Hippocampal formation (tissue), 2 donors: ENCODE measurements around the gene SLC29A1.

Experiments
- DNase-seq, 2 donors: peaks; one replicate each; lab custom pipeline; 2025; lab: John Stamatoyannopoulos, UW

The SLC29A1 gene

DNA sequence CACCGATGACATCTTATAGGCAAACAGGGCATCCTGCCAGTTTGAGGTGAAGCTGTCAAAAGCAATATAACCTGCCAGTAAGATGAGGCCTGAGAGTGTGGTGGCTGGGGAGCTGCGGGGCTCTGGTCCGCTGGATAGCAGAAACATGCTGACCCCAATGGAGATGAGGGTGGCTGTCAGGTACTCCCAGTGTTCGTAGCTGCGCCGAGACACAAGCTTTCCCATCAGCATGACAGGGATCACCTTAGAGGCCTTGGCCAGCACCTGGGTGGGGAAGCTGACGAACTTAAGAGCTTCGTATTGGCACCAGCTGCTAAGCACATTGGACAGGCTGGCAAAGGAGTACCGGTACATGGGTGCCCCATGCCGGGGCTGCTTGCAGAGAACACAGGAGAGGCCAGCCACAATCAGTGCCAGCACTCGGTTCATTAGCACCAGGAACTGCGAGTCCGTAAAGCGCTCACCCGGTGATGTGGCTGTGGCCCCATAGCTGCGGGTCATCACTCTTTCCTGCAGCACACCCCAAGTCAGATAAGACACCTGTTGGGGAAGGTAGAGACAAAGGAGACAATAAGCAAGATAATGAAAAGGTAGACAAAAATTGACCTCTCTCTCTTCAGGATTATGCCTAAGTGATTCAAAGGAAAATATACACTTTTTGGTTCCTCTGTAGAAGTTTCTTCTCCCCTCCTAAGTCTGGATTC lies 31.9 kb downstream of the SLC29A1 start:
- no peak for DNase-seq

DNA sequence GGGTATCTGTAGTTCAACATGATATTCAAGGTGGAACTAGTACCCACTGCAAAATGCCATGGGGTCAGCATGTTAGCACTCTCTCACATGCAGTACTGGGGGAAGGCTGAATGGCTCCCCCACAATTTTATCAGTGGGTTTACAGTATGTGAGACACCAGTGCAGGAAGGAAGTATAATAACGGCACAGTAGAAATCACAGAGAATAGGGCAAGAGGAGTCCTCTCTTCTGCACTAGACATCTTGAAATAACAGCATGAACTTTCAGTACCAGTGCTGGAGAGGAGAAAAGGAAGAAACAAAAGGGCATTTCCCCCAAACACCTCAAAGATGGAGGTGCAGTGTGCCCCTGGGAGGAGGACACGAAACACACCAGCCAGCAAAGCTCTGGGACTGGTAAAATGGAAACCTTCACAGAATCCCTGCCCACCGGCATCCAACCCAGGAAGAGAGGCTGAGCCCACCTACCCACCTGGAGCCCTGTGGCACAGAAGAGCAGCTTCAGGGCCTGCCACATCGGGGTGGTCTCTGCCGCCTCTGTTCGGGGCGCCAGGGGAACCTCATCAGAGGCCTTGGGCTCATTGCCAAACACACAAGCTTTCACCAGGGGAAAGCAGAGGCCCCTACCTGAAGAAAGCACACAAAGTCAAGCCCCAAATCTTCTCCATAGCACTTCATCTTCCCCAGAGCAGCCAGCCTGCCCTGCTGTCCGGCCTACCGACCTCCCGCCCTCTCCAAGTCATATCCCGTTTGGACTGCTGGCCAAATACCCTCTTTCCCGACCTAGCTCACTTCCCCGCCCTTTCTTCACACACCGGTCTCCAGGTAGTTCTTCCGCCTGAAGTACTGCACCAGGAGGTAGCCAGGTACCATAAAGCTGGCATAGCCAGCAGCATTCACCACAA lies 32.7 kb downstream of the SLC29A1 start:
- no peak for DNase-seq

DNA sequence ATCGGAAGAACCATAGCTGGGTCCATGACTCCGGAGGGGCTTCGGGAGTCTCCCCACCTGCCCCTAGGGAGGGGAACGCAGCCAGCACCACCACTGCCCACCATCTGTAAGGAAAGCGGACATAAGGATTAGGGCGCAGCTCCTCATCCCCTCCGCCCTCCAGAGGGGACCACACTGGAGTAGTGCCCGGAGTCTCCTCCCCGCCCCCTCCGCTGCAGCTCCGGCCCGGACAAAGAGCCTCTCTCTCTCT lies 33.3 kb downstream of the SLC29A1 start:
- DNase-seq: no peak

DNA sequence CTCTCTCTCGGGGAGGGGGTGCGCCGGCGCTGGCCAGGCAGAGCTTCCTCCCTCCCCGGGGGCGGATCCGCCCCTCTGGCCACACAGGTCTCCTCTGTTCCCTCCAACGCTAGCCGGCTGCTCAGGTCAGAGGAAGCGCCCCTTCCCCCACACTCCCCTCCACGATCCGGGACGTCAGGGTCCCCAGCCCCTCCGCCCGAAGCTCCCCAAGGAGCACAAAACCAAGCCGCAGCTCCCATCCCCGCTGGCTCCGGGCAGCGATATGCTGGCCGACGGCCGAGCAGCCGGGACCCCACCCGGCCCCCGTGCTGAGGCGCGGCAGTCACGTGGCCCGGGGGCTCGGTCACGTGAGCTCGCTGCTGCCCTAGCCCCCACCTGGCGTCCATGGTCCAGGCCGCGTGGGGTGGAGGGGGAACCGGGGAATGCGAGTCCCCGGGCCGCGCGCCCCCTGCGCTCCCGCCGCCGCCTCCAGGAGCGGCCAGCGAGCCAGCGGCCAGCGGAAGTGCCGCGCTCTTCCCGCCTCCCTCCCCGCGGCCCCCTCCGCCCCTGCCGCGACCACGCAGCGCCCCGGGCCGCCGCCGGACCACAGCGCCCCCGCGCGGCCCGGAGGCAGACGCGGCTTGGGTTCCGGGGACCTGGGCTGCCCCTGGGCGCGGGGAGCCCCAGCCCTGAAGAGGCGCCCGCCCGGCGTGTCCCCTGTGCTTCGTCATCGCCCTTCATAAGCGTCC lies 33.8 kb downstream of the SLC29A1 start, which contains the start of gene SLC35B2:
TSS of gene SLC35B2 (minus strand) at position 504 of the 728 bp plus-strand sequence. CDS start at position 386, 118 bp downstream.
- peak; percentile 90 to 91 for DNase-seq

DNA sequence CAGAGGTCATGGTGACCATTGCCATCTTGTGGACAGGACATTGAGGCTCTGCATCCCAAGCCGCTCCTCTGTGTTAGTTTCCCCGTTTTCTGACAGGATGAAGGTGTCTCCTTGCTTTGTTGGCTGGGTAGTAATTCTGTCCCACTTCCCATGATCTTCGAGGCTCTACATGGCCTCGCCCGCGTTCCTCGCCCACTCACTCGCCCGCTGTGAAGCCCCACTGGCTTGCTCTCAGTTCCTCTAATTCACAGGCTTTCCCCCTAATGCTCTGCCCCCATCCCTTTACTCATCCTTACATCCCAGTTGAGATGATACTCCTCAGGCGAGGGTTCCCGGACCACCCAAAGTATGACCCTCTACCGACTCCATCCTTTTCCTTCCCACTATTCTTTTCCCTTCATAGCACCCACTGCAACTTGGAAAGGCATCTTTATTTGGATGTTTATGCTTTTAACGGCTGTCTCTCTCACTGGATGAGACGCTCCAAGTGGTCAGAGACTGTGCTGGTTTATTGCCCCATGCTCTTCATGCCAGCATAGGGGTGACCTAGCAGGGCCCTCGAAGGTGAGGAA lies 34.4 kb downstream of the SLC29A1 start:
- DNase-seq: no peak

DNA sequence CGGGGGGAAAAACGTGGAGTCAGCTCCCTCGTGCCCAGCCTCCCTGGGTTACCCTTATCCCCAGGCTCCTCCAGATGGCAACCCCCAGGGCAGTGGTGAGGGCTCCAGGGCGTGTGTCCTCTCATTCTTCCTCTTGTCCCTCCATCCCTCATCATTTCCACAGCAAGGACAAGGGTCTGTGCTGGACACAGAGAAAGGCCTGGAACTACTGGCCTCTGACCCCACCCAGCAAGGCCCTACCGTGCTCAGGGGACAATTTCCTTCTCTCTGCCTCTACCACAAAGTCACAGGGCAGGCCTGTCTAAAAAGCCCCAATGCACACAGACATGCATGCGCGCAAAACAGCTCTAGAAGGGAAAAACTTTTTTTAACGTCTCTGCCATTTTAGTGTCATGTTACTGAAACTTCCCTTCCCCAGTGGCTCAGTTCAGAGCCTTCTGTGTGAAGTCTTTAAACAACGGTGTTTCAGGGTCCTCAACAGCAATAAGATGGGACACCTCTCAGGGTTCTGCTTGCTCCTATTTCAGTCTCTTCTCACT lies 35.0 kb downstream of the SLC29A1 start:
- DNase-seq: no peak

DNA sequence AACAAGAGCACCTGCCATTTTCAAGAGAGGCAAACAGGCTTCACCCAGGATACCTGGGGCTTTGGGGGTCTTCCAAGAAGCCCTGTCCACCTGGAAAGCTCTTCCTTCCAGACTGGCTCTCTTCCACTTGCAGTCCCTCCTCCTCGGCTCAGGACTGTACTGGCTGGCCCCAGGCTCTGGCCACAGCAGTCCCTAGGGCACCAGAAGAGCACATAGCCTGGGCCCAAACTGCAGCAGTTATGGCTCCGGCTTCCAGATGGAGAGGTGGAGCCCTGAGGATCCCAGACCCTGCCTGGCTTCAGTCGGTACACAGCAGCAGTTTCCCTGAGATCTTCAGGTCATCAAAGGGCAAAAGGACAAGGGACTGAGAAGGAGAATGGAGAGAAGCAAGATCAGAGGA lies 35.5 kb downstream of the SLC29A1 start:
- no peak for DNase-seq

DNA sequence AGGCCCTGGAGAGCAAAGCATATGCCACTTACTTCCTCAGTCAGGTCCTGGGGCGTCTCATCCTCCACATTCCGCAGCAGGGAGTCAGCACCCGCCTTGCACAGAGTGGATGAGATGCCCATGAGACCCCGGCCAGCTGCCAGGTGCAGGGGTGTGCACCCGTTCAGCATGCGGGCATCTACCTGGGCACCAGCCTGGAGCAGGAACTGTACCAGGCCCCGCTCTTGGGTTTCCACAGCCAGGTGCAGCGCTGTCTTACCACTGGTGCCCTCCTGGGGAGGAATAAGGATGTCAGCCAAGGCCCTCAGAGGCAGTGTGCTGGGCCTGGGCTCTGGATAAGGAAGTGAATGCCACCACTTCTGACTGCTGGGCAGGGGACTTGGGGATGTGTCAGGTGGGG lies 36.6 kb downstream of the SLC29A1 start:
- no peak for DNase-seq

DNA sequence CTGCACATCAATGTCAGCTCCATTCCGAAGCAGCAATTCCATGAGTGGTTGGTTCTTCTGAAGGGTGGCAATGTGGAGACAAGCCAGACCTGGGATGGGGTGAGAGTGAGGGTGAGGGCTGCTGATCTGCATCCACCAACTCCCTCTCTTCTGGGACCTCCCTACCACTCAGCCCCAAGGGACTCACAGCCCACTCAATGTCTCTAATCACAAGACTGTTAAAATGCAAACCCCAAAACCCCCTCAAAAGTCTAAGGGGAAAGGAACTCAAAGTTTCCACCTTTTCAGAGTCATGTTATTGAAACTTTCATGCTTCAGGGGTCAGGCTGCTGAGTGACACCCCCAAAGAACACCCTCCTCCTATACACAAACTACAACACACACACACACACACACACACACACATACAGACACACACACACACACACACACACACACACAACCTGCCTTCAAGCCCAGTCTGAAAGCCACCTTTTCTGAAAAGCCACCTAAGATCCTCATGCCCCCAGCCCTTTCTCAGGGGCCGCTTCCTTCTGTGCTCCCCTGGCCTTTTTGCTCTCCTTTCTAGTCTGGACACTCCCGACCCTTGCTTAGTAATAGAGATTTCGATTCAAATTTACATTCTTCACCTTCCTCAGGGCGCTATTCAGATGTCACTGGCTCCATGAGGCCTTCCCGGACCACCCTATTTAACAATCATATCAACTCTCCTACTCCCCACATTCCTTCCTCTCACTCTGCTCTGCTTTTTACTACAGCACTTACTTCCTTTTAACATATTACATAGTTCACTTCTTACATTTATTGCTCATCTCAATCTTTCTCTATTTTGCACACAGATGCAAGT lies 37.3 kb downstream of the SLC29A1 start:
- DNase-seq: no peak

DNA sequence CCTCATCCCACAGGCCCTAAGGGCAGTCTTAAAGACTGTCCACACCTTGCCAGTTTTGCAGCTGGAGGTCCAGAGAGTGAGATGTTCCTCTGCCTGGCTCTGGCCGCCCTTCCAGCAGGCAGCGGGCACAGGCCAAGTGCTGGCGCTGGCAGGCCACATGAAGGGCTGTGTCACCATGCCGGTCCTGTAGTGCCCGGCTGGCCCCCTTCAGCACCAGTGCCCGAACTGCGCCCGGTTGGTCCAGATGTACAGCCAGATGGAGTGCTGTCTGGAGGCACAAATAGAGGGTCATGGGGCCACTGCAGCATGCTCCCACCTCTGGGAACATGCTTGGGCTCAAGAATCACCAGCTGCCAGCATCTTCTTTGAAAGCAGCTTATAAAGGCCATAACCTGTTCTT lies 38.2 kb downstream of the SLC29A1 start:
- DNase-seq: no peak

DNA sequence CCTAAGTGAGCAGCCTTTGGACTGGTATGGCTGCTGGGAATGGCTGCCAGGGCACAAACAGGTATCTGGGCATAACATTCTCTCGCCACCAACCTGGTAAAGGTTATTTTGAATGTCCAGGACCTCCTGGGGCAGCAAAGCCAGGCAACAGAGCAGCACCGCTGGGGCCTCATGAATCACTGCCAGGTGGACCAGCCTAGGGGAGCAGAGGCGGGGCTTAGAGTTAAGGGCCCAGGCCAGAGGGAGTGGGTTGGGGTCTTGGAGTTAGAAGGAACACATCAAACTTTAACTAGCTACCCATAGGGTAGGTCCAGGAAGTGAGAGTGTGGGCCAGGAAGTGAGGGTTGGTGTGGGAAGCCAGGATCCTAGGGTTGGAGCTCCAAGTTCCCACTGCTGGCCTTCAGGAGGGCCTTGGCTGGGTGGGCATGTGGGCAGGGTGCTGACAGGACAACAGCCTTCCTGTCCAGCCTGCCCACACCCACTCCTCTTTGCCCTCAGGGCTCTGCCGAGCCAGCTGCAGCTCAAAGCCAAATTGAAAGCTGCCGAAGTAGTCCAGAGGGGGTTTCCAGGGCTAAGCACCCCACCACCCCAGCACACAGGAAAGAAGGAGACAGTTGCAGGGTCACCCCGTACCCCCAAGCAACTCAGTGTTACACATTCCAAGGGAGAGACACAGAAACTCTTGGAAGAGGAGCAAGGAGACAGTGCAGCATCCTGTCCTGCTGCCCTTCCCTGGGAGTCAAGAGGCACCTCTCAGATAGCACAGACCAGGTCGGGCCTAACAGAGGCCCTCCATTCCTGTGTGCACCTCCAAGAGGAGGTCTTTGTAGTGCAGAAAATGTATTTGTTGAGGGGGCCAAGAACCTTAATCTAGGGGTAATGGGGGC lies 39.3 kb downstream of the SLC29A1 start:
- no peak for DNase-seq

DNA sequence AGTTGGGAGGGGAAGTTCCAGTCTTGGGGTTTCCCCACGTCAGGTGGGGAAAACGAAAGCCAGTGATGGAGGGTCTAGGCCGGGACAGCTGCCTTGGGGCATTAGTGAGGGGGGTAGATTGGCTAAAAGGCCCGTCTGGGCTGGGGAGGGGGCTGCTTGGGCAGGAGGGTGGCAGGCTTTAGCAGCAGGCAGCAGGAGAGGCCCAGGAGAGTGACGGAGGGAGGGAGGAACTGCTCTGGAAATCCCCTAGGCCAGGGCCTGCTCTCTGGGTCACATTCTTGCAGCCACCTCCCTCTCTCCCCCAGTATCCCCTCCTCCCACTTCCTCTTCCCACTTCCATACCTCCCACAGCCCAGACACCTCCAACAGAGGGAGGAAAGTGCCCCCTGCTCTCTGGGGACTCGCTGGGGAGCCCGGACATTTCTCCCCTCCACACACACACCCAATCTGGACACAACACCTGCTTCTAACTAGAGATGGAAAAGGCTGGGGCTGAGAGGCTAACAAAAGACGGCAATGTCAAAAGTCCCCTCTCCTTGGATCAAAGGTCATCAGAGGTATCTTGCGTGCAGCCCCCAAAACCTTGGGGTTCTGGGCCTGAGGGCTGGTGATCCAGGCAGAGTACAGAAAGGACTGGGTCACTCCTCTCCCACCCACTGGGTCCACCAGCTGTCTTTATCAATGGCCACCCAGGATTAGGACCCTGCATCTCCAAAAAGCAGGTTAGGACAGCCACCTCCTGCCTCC lies 40.1 kb downstream of the SLC29A1 start:
- DNase-seq: no peak

DNA sequence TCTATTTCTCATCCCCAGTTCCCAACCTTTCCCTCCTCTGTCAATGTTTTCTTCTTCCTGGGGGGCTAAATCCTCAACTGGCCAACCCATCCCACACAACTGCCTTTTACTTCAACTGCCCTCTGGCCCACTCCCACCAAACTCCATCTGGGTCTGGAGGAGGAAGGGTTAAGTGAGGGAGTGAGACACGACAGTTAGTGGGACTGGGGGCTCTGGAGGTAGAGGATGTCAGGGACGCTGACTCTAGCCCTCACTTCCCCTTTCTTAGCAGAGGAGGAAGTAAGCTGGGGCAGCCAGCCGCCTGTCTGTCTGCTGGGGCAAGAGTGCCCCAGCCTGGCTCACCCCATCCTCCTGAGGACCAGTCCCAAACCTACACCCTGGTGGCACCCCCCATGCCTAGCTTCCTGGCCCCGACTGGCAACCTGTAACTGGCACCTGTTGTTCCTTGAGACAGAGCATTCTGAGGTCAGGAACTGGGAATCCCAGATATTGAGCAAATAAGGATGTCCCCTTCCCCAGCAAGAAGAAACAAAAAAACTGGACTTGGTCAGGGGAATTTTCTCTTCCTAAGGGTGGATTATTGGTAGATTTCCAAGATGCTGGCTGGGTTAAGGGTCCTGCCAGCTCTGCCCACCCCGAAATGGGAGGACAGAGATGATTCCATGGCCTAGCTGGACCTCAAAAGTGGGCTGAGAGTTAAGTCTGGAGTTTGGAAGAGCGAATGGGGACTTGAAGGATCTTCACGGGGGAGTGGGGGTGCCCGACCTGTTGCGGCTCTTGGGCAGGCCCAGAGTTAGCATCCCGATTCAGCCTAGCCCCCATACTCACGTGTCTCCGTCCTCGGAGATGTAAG lies 41.0 kb downstream of the SLC29A1 start:
- DNase-seq: no peak

DNA sequence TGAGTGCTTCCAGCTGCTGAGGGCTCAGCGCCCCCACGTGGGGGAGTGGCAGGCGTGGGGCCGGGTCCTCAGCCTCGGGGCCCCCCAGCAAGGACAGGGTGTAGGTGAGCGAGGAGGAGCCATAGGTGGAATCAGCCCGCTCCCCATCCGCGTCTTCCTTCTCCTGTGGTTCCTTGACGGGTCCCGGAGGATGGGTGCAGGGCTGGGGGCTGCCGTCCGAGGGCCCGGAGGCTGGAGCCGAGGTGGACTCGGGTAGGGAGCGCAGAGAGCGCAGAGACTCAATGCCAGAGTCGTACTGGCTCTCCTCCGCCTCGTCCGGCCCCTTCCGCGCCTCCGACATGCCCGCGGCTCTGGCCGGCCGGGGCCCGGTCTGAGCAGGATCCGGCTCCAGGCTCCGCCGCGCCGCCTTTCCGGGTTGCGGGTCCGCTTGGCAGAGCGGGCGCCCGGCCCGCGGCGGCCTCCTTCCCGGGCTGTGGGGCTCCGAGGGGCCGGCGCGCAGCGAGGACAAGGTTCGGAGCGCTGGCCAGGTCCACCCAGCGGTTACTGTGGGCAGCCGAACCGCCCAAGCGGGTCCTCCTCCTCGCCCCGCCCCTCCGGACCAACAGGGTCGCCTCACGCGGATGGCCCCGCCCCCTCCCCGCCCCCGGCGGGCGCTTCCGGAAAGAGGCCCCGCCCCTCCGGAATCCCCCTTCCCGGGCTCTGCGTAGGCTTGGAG lies 41.8 kb downstream of the SLC29A1 start, which contains the start of gene NFKBIE:
TSS of gene NFKBIE (minus strand) at position 545 of the 715 bp plus-strand sequence. CDS start at position 340, 205 bp downstream.
- DNase-seq: peak; percentile 85 to 86

DNA sequence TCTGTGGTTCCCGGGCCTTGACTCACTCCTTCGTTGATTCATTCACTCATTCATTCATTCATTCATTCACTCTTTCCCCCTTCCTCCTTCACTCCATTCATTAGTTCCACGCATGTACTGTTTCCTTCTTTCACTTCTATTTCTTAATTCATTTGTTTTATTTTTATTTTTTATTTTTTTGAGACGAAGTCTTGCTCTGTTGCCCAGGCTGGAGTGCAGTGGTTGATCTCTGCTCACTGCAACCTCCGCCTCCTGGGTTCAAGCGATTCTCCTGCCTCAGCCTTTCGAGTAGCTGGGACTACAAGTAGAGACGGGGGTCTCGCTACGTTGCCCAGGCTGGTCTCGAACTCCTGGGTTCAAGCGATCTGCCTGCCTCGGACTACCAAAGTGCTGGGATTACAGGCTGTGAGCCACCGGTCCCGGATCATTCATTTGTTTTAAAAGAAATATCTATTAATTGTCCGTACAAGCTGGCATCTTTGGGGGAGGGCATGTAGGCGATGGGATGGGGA lies 42.4 kb downstream of the SLC29A1 start:
- no peak for DNase-seq

DNA sequence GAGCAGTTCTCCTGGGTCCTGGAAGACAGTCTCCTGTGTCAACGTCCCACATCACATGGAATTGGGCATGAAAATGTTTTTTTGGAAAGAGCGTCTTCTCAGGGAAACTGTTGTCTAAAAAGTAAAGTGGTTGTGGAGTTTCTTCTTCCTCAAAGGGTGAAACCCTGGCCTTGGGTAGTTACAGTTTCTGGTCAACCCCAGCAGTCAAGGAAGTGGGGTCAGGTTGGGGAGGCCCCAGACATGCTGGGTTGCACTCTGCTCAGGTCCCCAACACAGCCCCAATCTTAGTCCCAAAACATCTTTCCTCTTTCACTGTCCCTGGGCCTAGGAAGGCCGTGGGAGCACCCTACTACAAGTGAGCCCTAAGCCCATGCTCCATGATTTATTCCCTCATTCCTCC lies 43.0 kb downstream of the SLC29A1 start:
- no peak for DNase-seq

DNA sequence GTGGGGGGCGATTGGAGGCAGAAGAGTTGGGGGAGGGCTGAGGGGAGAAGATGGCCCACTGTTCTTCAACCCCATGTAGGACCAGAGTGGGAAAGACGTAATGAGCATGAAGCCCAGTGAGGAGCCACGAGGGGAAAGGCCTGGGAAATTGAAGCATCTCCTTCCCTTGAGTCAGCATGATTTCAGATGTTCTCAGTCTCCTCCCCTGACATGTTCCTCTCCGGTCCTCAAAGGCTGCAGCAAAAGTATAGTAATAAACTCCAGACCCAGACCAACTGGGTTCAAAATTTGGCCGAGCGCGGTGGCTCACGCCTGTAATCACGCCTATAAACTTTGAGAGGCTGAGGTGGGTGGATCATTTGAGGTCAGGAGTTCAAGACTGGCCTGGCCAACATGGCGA lies 43.9 kb downstream of the SLC29A1 start:
- DNase-seq: no peak
